GM23338 (cell line): ENCODE measurements around the gene C7orf25. TPM values are rescaled to one million over a fixed set of nuclear protein-coding genes. Genes with fewer than 3 reads are reported as not detected.

ENCODE experiments used
- ATAC-seq: fragments of 200-7000 bp; cut with Tn5 transposase; 3 replicates; pipeline ENCODE4 v1.9.1; 2020
- DNase-seq: peaks from one replicate; pipeline ENCODE4 v3.0.0-alpha.2; 2015; ENCODE audit warnings: low spot score
- H2AFZ ChIP-seq: fragments of 200-600 bp; sonication (generic); 2 replicates; pipeline ENCODE4 v1.8.0; 2016; ENCODE audit warnings: antibody characterized with exemption, mild to moderate bottlenecking, moderate library complexity
- H3F3A ChIP-seq: fragments of 200-600 bp; sonication (generic); replicated peaks from 2 replicates; pipeline ENCODE4 v1.8.0; 2017; ENCODE audit warnings: antibody characterized with exemption, mixed run types, low read depth
- H3K27ac ChIP-seq: fragments of 200-600 bp; sonication (generic); 2 replicates; pipeline ENCODE4 v1.6.1; 2016; ENCODE audit warnings: low read depth
- H3K27me3 ChIP-seq: fragments of 200-600 bp; sonication (generic); 2 replicates; pipeline ENCODE4 v1.8.0; 2016; ENCODE audit warnings: mild to moderate bottlenecking, mixed run types, moderate library complexity; ENCODE audit not compliant: insufficient read depth
- H3K36me3 ChIP-seq: fragments of 200-600 bp; sonication (generic); 2 replicates; pipeline ENCODE4 v1.8.0; 2016; ENCODE audit warnings: mild to moderate bottlenecking; ENCODE audit not compliant: insufficient read depth
- H3K4me1 ChIP-seq: fragments of 200-600 bp; sonication (generic); 2 replicates; pipeline ENCODE4 v1.8.0; 2016; ENCODE audit warnings: mild to moderate bottlenecking, moderate library complexity; ENCODE audit not compliant: insufficient read depth
- H3K4me2 ChIP-seq: fragments of 200-600 bp; sonication (generic); 2 replicates; pipeline ENCODE4 v1.7.1; 2017; ENCODE audit warnings: mixed run types
- H3K4me3 ChIP-seq: fragments of 200-600 bp; sonication (generic); 2 replicates; pipeline ENCODE4 v1.6.1; 2016; ENCODE audit warnings: mixed run types
- H3K79me2 ChIP-seq: fragments of 200-600 bp; sonication (generic); replicated peaks from 2 replicates; pipeline ENCODE4 v1.8.0; 2017; ENCODE audit warnings: mild to moderate bottlenecking; ENCODE audit not compliant: insufficient read depth
- H3K9me2 ChIP-seq: fragments of 200-600 bp; sonication (generic); 2 replicates; pipeline ENCODE4 v1.8.0; 2017; ENCODE audit not compliant: insufficient read depth
- H4K20me1 ChIP-seq: fragments of 200-600 bp; sonication (generic); replicated peaks from 2 replicates; pipeline ENCODE4 v1.8.0; 2017; ENCODE audit warnings: mild to moderate bottlenecking; ENCODE audit not compliant: insufficient read depth
- H3K27ac Mint-ChIP-seq: 2 replicates; pipeline ENCODE4 v1.8.0; 2020; ENCODE audit warnings: inconsistent platforms, mild to moderate bottlenecking, moderate library complexity, mixed read lengths
- H3K27me3 Mint-ChIP-seq: 3 replicates; pipeline ENCODE4 v1.8.0; 2022; ENCODE audit warnings: low read depth, mild to moderate bottlenecking, moderate library complexity, mixed read lengths, inconsistent platforms; ENCODE audit not compliant: insufficient read depth, poor library complexity
- H3K36me3 Mint-ChIP-seq: 3 replicates; pipeline ENCODE4 v1.8.0; 2021; ENCODE audit warnings: low read depth, mild to moderate bottlenecking, inconsistent platforms, moderate library complexity, mixed read lengths
- H3K4me1 Mint-ChIP-seq: 3 replicates; pipeline ENCODE4 v1.8.0; 2020; ENCODE audit warnings: mild to moderate bottlenecking, inconsistent platforms, mixed read lengths
- H3K4me3 Mint-ChIP-seq: 3 replicates; pipeline ENCODE4 v1.8.0; 2021; ENCODE audit warnings: moderate library complexity, mild to moderate bottlenecking, inconsistent platforms, mixed read lengths
- H3K9me3 Mint-ChIP-seq: 3 replicates; pipeline ENCODE4 v1.8.0; 2020; ENCODE audit warnings: moderate library complexity, mild to moderate bottlenecking, inconsistent platforms, mixed read lengths
- CREB1 ChIP-seq: fragments of 250-450 bp; sonication (Bioruptor Pico); IDR thresholded peaks from 2 replicates; pipeline ENCODE4 v1.5.0; 2020; ENCODE audit warnings: low read depth, mild to moderate bottlenecking, moderate library complexity
- ETS1 ChIP-seq: IDR thresholded peaks from 2 replicates; pipeline ENCODE4 v1.6.1; 2016; ENCODE audit warnings: antibody characterized with exemption
- EZH2 ChIP-seq: fragments of 200-600 bp; sonication (generic); IDR thresholded peaks from one replicate; pipeline ENCODE4 v1.8.0; 2017; ENCODE audit warnings: antibody characterized with exemption, mild to moderate bottlenecking, low read depth; ENCODE audit not compliant: unreplicated experiment
- EZH2phosphoT487 ChIP-seq: fragments of 200-600 bp; sonication (generic); IDR thresholded peaks from one replicate; pipeline ENCODE4 v1.8.1; 2018; ENCODE audit warnings: antibody characterized with exemption; ENCODE audit not compliant: unreplicated experiment
- JUNB ChIP-seq: IDR thresholded peaks from one replicate; pipeline ENCODE4 v1.6.1; 2016; ENCODE audit warnings: antibody characterized with exemption; ENCODE audit not compliant: unreplicated experiment
- NANOG ChIP-seq: IDR thresholded peaks from 2 replicates; pipeline ENCODE4 v1.6.1; 2016; ENCODE audit warnings: antibody characterized with exemption, borderline replicate concordance
- POLR2AphosphoS5 ChIP-seq: IDR thresholded peaks from 2 replicates; pipeline ENCODE4 v1.6.1; 2016; ENCODE audit warnings: antibody characterized with exemption, low read depth
- STAT1 ChIP-seq: IDR thresholded peaks from one replicate; pipeline ENCODE4 v1.6.1; 2016; ENCODE audit warnings: antibody characterized with exemption; ENCODE audit not compliant: unreplicated experiment
- ZNF331 ChIP-seq: fragments of 250-450 bp; sonication (Bioruptor Pico); IDR thresholded peaks from 2 replicates; pipeline ENCODE4 v1.5.0; 2020; ENCODE audit warnings: low read depth, mild to moderate bottlenecking, moderate library complexity
- polyA plus RNA-seq: library from polyadenylated mRNA; unstranded; fragments of >200 nt; fragmentation: Nextera tagmentation; extraction: Ambion mirVana; gene quantifications from 2 replicates; pipeline ENCODE4 v1.2.1, GENCODE V29; 2016
- total RNA-seq: library from RNA; depleted of rRNA; stranded (reverse); fragments of >200 nt; shearing (Covaris generic); gene quantifications from 2 replicates; pipeline ENCODE4 v1.2.3, GENCODE V29; 2014
- TF ChIP-seq, protein P1 (sequence below), 2 experiments: fragments of 200-600 bp in 1 of 2; sonication (generic) in 1 of 2; conservative IDR thresholded peaks; 2 replicates each; pipeline versions ENCODE4 v1.5.1 to v1.6.1; 2016 to 2017; ENCODE audit warnings: antibody characterized with exemption in 2 of 2, low read depth in 2 of 2, mild to moderate bottlenecking in 2 of 2, moderate library complexity in 1 of 2
- TF ChIP-seq, protein P2 (sequence below): IDR thresholded peaks from one replicate; pipeline ENCODE4 v1.6.1; 2018; ENCODE audit warnings: antibody characterized with exemption; ENCODE audit not compliant: unreplicated experiment

The C7orf25 gene
- total and polyA plus RNA-seq, 2 experiments from 2014 or later, result 1.7 to 8.7 TPM

DNA sequence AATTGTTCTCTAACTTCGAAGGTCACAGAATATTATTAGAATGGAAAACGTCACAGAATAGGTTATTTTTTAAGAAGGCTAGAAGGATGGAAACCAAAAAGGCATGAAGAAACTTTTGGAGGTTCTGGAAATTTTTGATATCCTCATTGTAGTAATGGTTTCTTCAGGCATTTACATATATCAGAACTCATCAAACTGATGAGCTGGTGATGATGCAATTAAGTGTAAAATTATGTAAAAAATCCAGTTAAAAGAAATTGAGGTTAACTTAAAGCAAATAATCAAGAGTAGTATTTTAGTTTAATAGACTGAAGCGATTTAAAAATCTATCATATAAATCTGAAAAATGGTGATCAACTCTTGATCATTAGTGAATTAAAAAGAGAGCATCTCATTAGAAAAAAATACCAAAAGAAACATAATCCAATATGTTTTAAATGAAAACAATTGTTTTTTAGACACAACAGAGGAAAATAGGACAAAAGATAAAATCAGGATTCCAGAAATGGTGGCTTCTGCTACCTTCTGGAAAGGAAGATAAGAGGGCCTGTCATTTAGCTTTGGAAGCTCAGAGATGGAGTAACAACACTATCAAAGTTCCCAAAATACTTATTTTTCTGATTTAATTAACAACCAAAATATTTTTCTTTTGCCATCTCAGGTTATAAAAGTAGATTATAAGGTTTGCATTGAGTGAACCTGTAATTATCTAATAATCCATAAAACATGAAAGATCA lies 10.3 kb upstream of the C7orf25 start (continued):
- TF ChIP-seq, protein P1, sequence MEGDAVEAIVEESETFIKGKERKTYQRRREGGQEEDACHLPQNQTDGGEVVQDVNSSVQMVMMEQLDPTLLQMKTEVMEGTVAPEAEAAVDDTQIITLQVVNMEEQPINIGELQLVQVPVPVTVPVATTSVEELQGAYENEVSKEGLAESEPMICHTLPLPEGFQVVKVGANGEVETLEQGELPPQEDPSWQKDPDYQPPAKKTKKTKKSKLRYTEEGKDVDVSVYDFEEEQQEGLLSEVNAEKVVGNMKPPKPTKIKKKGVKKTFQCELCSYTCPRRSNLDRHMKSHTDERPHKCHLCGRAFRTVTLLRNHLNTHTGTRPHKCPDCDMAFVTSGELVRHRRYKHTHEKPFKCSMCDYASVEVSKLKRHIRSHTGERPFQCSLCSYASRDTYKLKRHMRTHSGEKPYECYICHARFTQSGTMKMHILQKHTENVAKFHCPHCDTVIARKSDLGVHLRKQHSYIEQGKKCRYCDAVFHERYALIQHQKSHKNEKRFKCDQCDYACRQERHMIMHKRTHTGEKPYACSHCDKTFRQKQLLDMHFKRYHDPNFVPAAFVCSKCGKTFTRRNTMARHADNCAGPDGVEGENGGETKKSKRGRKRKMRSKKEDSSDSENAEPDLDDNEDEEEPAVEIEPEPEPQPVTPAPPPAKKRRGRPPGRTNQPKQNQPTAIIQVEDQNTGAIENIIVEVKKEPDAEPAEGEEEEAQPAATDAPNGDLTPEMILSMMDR (conservative IDR thresholded peaks at IDR 0.05; ENCODE audit: low read depth in 2 of 2), result no peak
- TF ChIP-seq, protein P2, sequence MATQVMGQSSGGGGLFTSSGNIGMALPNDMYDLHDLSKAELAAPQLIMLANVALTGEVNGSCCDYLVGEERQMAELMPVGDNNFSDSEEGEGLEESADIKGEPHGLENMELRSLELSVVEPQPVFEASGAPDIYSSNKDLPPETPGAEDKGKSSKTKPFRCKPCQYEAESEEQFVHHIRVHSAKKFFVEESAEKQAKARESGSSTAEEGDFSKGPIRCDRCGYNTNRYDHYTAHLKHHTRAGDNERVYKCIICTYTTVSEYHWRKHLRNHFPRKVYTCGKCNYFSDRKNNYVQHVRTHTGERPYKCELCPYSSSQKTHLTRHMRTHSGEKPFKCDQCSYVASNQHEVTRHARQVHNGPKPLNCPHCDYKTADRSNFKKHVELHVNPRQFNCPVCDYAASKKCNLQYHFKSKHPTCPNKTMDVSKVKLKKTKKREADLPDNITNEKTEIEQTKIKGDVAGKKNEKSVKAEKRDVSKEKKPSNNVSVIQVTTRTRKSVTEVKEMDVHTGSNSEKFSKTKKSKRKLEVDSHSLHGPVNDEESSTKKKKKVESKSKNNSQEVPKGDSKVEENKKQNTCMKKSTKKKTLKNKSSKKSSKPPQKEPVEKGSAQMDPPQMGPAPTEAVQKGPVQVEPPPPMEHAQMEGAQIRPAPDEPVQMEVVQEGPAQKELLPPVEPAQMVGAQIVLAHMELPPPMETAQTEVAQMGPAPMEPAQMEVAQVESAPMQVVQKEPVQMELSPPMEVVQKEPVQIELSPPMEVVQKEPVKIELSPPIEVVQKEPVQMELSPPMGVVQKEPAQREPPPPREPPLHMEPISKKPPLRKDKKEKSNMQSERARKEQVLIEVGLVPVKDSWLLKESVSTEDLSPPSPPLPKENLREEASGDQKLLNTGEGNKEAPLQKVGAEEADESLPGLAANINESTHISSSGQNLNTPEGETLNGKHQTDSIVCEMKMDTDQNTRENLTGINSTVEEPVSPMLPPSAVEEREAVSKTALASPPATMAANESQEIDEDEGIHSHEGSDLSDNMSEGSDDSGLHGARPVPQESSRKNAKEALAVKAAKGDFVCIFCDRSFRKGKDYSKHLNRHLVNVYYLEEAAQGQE, result no peak
- no peak for TF ChIP-seq JUNB
- TF ChIP-seq EZH2phosphoT487, result no peak
- TF ChIP-seq ZNF331, result no peak
- TF ChIP-seq CREB1 (CRISPR knock-in tag), result no peak
- TF ChIP-seq POLR2AphosphoS5, result no peak
- TF ChIP-seq NANOG, result no peak

GRCh38 chr7:42915356-42915755 lies 3.5 kb upstream of the C7orf25 start:
- H3K4me1 Mint-ChIP-seq, result peaks cover 26% of the 10 kb centered on the region
- peaks cover 66% of the 10 kb centered on the region for H3K36me3 Mint-ChIP-seq
- H3K27ac Mint-ChIP-seq, result no peak overlapping the region
- peaks cover 3% of the 10 kb centered on the region for H3K27me3 Mint-ChIP-seq
- H4K20me1 ChIP-seq, result 0 out of 2 replicates have a peak, but pooled peaks cover 6% of the 10 kb centered on the region
- no peaks in the 10 kb centered on the region for H3K27me3 ChIP-seq
- peaks cover 13% of the 10 kb centered on the region; the same call in 1 of the 2 replicates for H3F3A ChIP-seq
- DNase-seq (no peak), ATAC-seq (no peak)
- peaks cover 26% of the 10 kb centered on the region for H3K36me3 ChIP-seq
- no peak overlapping the region for H2AFZ ChIP-seq
- H3K79me2 ChIP-seq, result peaks cover 7% of the 10 kb centered on the region
- H3K9me2 ChIP-seq, result 0 out of 2 replicates have a peak, but pooled peaks cover under 1% of the 10 kb centered on the region
- no peaks in the 10 kb centered on the region for H3K9me3 Mint-ChIP-seq
- H3K4me3 ChIP-seq, result no peak overlapping the region
- no peak overlapping the region for H3K4me3 Mint-ChIP-seq
- TF ChIP-seq, protein P1 (conservative IDR thresholded peaks at IDR 0.05; ENCODE audit: low read depth in 2 of 2), result no peak
- TF ChIP-seq EZH2 (no peak), ETS1 (no peak), STAT1 (no peak), JUNB (no peak), NANOG (no peak), CREB1 (CRISPR knock-in tag) (no peak), ZNF331 (no peak), POLR2AphosphoS5 (no peak), EZH2phosphoT487 (no peak)
- TF ChIP-seq, protein P2, result no peak
- 0 out of 2 replicates have a peak overlapping the region, but pooled peaks have one; percentile 13 for H3K27ac ChIP-seq
- peaks cover 18% of the 10 kb centered on the region for H3K4me1 ChIP-seq
- no peak overlapping the region for H3K4me2 ChIP-seq
